Measurements from ENCODE around the gene DCLK1.

Gene DCLK1

GRCh38 chr13:35781036-35782000 is 349.9 kb downstream of the DCLK1 start:
- H3K9ac ChIP-seq (ENCODE audit: low read length in 5 of 5): no peak overlapping the region
- no peaks in the 10 kb centered on the region for H3K4me1 ChIP-seq (ENCODE audit: control insufficient read depth in 5 of 5, insufficient read depth in 5 of 5, low read length in 5 of 5)
- H3K9me3 ChIP-seq (ENCODE audit: control insufficient read depth in 5 of 5, low read length in 5 of 5): no peaks in the 10 kb centered on the region
- peaks cover 0 to 6% (median 0%) of the 10 kb centered on the region in 5 donors for H3K36me3 ChIP-seq (ENCODE audit: control insufficient read depth in 5 of 5, insufficient read depth in 5 of 5, low read length in 5 of 5)
- no peak overlapping the region for H3K4me3 ChIP-seq (ENCODE audit: low read depth in 1 of 5, low read length in 5 of 5)
- H3K27ac ChIP-seq (ENCODE audit: low read depth, low read length): no peak overlapping the region
- no peaks in the 10 kb centered on the region for H3K27me3 ChIP-seq (ENCODE audit: control insufficient read depth in 5 of 5, insufficient read depth in 4 of 5, low read length in 5 of 5)

GRCh38 chr13:35780613-35781012 is 350.6 kb downstream of the DCLK1 start:
- Histone ChIP-seq H3K27ac (ENCODE audit: low read depth, low read length) (no peak overlapping the region), H3K27me3 (ENCODE audit: control insufficient read depth in 5 of 5, insufficient read depth in 4 of 5, low read length in 5 of 5) (no peaks in the 10 kb centered on the region), H3K36me3 (ENCODE audit: control insufficient read depth in 5 of 5, insufficient read depth in 5 of 5, low read length in 5 of 5) (peaks cover 0 to 6% (median 0%) of the 10 kb centered on the region in 5 donors), H3K4me3 (ENCODE audit: low read depth in 1 of 5, low read length in 5 of 5) (no peak overlapping the region), H3K9ac (ENCODE audit: low read length in 5 of 5) (no peak overlapping the region), H3K4me1 (ENCODE audit: control insufficient read depth in 5 of 5, insufficient read depth in 5 of 5, low read length in 5 of 5) (no peaks in the 10 kb centered on the region), H3K9me3 (ENCODE audit: control insufficient read depth in 5 of 5, low read length in 5 of 5) (no peaks in the 10 kb centered on the region)

DNA sequence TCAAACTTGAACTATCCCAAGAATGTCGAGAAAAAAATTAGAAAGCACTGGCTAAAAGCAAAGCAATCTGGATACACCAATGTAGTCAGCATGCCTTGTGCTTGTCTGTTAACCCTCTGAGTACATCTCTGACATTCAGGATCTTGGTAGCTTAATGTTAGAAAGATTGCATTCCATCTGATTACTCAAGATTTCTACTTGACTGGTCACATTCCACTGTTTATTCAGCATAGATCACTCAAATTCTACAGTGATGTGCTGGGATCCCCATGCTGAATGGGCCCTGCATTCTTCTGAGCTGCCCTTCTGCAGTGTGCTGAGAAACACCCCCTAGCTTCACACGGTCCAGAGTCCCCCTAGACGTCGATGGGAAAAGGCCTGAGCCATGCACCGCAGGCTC is 359.3 kb downstream of the DCLK1 start:
- H3K4me1 ChIP-seq (ENCODE audit: control insufficient read depth in 5 of 5, insufficient read depth in 5 of 5, low read length in 5 of 5): peaks cover 0 to 5% (median 2%) of the 10 kb centered on the region in 5 donors
- no peaks in the 10 kb centered on the region for H3K27me3 ChIP-seq (ENCODE audit: control insufficient read depth in 5 of 5, insufficient read depth in 4 of 5, low read length in 5 of 5)
- H3K9ac ChIP-seq (ENCODE audit: low read length in 5 of 5): no peak overlapping the region
- no peaks in the 10 kb centered on the region for H3K36me3 ChIP-seq (ENCODE audit: control insufficient read depth in 5 of 5, insufficient read depth in 5 of 5, low read length in 5 of 5)
- no peak overlapping the region for H3K27ac ChIP-seq (ENCODE audit: low read depth, low read length)
- no peaks in the 10 kb centered on the region for H3K9me3 ChIP-seq (ENCODE audit: control insufficient read depth in 5 of 5, low read length in 5 of 5)
- H3K4me3 ChIP-seq (ENCODE audit: low read depth in 1 of 5, low read length in 5 of 5): no peak overlapping the region

DNA sequence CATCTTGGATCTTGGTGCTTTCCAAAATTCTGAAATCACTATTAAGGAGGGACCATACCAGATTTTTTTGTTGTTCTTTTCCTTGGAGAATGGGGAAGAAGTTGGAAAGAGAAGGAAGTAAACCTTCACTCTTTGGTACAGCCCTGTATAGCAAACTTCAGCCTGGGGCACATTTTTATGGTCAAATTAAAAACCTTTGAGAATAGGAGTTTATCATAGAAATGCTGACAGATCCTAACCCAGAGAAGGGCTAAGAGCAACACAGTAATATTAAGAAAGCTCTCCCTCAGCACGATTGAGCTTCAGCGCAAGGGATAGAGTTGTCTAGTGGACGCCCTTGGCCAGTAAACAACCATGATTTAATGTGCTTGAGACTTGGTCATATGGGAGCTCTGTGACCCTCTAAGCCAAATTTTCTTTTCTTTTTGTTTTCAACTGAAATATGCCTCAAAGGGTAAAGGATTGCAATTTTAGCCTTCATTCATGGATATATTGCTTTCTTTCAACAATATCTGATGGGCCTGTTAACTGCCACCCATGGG is 360.4 kb downstream of the DCLK1 start:
- peaks cover 0 to 5% (median 2%) of the 10 kb centered on the region in 5 donors for H3K4me1 ChIP-seq (ENCODE audit: control insufficient read depth in 5 of 5, insufficient read depth in 5 of 5, low read length in 5 of 5)
- H3K9ac ChIP-seq (ENCODE audit: low read length in 5 of 5): no peak overlapping the region
- no peak overlapping the region for H3K4me3 ChIP-seq (ENCODE audit: low read depth in 1 of 5, low read length in 5 of 5)
- no peaks in the 10 kb centered on the region for H3K9me3 ChIP-seq (ENCODE audit: control insufficient read depth in 5 of 5, low read length in 5 of 5)
- H3K27ac ChIP-seq (ENCODE audit: low read depth, low read length): no peak overlapping the region
- no peaks in the 10 kb centered on the region for H3K27me3 ChIP-seq (ENCODE audit: control insufficient read depth in 5 of 5, insufficient read depth in 4 of 5, low read length in 5 of 5)
- H3K36me3 ChIP-seq (ENCODE audit: control insufficient read depth in 5 of 5, insufficient read depth in 5 of 5, low read length in 5 of 5): no peaks in the 10 kb centered on the region

- Histone ChIP-seq H3K4me1 (ENCODE audit: control insufficient read depth in 5 of 5, insufficient read depth in 5 of 5, low read length in 5 of 5) (peaks cover 0 to 6% (median 5%) of the 10 kb centered on the region in 5 donors), H3K27me3 (ENCODE audit: control insufficient read depth in 5 of 5, insufficient read depth in 4 of 5, low read length in 5 of 5) (no peaks in the 10 kb centered on the region), H3K9me3 (ENCODE audit: control insufficient read depth in 5 of 5, low read length in 5 of 5) (no peaks in the 10 kb centered on the region), H3K27ac (ENCODE audit: low read depth, low read length) (no peak overlapping the region), H3K36me3 (ENCODE audit: control insufficient read depth in 5 of 5, insufficient read depth in 5 of 5, low read length in 5 of 5) (no peaks in the 10 kb centered on the region), H3K9ac (ENCODE audit: low read length in 5 of 5) (no peak overlapping the region), H3K4me3 (ENCODE audit: low read depth in 1 of 5, low read length in 5 of 5) (no peak overlapping the region)
Observed at GRCh38 chr13:35769812-35770211, 361.4 kb downstream of the DCLK1 start.

DNA sequence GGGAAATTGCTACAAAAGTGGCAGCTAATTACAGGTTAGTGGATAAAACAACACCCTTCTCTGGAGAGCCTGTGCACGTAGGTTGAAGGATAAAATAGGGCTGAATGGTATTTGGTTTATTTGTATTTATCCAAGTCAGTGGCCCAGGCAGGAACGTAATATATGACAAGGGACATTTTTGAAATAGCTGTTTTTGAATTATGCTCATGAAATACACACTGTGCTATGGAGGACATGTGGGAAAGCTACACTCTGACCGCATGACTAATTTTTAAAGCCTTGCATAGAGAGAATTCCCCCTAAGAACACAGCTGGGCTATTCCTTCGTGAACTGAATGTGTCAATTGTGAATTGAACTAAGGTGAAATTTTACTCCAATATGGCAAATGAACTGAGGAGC is 362.6 kb downstream of the DCLK1 start:
- Histone ChIP-seq H3K27ac (ENCODE audit: low read depth, low read length) (no peak overlapping the region), H3K36me3 (ENCODE audit: control insufficient read depth in 5 of 5, insufficient read depth in 5 of 5, low read length in 5 of 5) (no peaks in the 10 kb centered on the region), H3K27me3 (ENCODE audit: control insufficient read depth in 5 of 5, insufficient read depth in 4 of 5, low read length in 5 of 5) (no peaks in the 10 kb centered on the region), H3K9me3 (ENCODE audit: control insufficient read depth in 5 of 5, low read length in 5 of 5) (no peaks in the 10 kb centered on the region), H3K4me1 (ENCODE audit: control insufficient read depth in 5 of 5, insufficient read depth in 5 of 5, low read length in 5 of 5) (peaks cover 0 to 6% (median 5%) of the 10 kb centered on the region in 5 donors), H3K9ac (ENCODE audit: low read length in 5 of 5) (no peak overlapping the region), H3K4me3 (ENCODE audit: low read depth in 1 of 5, low read length in 5 of 5) (no peak overlapping the region)

DNA sequence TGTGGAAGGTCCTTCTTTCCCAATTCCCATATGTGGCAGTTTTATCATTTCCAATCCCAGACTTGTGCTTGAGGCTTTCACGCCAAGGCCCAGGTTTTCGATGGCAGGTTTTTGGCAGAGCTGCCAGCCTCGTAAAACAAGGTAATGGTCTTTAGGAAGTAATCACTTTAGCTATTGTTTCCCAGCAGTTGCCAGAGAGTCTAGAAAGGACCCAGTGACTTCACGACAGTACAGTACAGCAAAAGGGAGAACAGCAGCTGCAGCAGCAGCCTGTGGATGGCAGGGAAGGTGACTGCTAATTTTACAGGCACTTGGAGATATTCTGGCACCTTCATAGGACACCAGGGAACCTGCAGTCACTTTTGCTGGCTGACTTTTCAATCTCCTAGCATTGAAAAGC is 363.1 kb downstream of the DCLK1 start:
- H3K9ac ChIP-seq (ENCODE audit: low read length in 5 of 5): no peak overlapping the region
- H3K4me3 ChIP-seq (ENCODE audit: low read depth in 1 of 5, low read length in 5 of 5): no peak overlapping the region
- no peaks in the 10 kb centered on the region for H3K36me3 ChIP-seq (ENCODE audit: control insufficient read depth in 5 of 5, insufficient read depth in 5 of 5, low read length in 5 of 5)

GRCh38 chr13:35767256-35767976 is 363.8 kb downstream of the DCLK1 start:
- H3K27me3 ChIP-seq (ENCODE audit: control insufficient read depth in 5 of 5, insufficient read depth in 4 of 5, low read length in 5 of 5): no peaks in the 10 kb centered on the region
- no peak overlapping the region for H3K27ac ChIP-seq (ENCODE audit: low read depth, low read length)
- H3K4me1 ChIP-seq (ENCODE audit: control insufficient read depth in 5 of 5, insufficient read depth in 5 of 5, low read length in 5 of 5): peaks cover 0 to 6% (median 5%) of the 10 kb centered on the region in 5 donors
- H3K36me3 ChIP-seq (ENCODE audit: control insufficient read depth in 5 of 5, insufficient read depth in 5 of 5, low read length in 5 of 5): no peaks in the 10 kb centered on the region
- H3K4me3 ChIP-seq (ENCODE audit: low read depth in 1 of 5, low read length in 5 of 5): no peak overlapping the region
- H3K9me3 ChIP-seq (ENCODE audit: control insufficient read depth in 5 of 5, low read length in 5 of 5): no peaks in the 10 kb centered on the region
- H3K9ac ChIP-seq (ENCODE audit: low read length in 5 of 5): no peak overlapping the region

More for the DNA sequence above, 363.1 kb downstream of the DCLK1 start:
- Histone ChIP-seq H3K9me3 (ENCODE audit: control insufficient read depth in 5 of 5, low read length in 5 of 5) (no peaks in the 10 kb centered on the region), H3K27me3 (ENCODE audit: control insufficient read depth in 5 of 5, insufficient read depth in 4 of 5, low read length in 5 of 5) (no peaks in the 10 kb centered on the region), H3K27ac (ENCODE audit: low read depth, low read length) (no peak overlapping the region), H3K4me1 (ENCODE audit: control insufficient read depth in 5 of 5, insufficient read depth in 5 of 5, low read length in 5 of 5) (peaks cover 0 to 6% (median 5%) of the 10 kb centered on the region in 5 donors)

- H3K27me3 ChIP-seq (ENCODE audit: control insufficient read depth in 5 of 5, insufficient read depth in 4 of 5, low read length in 5 of 5): no peaks in the 10 kb centered on the region
- H3K36me3 ChIP-seq (ENCODE audit: control insufficient read depth in 5 of 5, insufficient read depth in 5 of 5, low read length in 5 of 5): no peaks in the 10 kb centered on the region
- no peaks in the 10 kb centered on the region for H3K9me3 ChIP-seq (ENCODE audit: control insufficient read depth in 5 of 5, low read length in 5 of 5)
- peaks cover 0 to 5% (median 0%) of the 10 kb centered on the region in 5 donors for H3K4me1 ChIP-seq (ENCODE audit: control insufficient read depth in 5 of 5, insufficient read depth in 5 of 5, low read length in 5 of 5)
- H3K27ac ChIP-seq (ENCODE audit: low read depth, low read length): no peak overlapping the region
- H3K9ac ChIP-seq (ENCODE audit: low read length in 5 of 5): no peak overlapping the region
- no peak overlapping the region for H3K4me3 ChIP-seq (ENCODE audit: low read depth in 1 of 5, low read length in 5 of 5)
Observed at GRCh38 chr13:35766663-35767062, 364.5 kb downstream of the DCLK1 start.

DNA sequence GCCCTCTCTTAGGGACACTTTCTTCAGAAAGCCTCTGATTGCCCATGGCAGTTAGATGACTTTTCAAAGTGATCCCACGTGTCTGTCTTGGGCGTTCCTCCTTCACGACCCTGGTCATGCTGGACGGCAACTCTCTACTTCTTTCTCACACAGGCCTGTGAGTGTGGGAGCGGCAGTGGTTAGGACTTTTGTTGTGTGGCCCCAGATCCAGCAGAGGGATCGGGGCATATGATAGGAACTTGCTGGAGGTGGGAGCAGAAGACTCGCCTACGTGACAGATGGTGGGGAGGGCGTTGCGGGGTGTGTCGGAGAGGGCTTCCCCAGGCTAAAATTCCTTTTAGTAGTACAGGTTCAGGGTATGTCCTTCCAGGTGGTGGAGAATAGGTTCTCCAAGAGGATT is 365.2 kb downstream of the DCLK1 start:
- no peak overlapping the region for H3K9ac ChIP-seq (ENCODE audit: low read length in 5 of 5)
- no peaks in the 10 kb centered on the region for H3K9me3 ChIP-seq (ENCODE audit: control insufficient read depth in 5 of 5, low read length in 5 of 5)
- H3K4me1 ChIP-seq (ENCODE audit: control insufficient read depth in 5 of 5, insufficient read depth in 5 of 5, low read length in 5 of 5): peaks cover 0 to 5% (median 0%) of the 10 kb centered on the region in 5 donors
- H3K36me3 ChIP-seq (ENCODE audit: control insufficient read depth in 5 of 5, insufficient read depth in 5 of 5, low read length in 5 of 5): no peaks in the 10 kb centered on the region
- H3K4me3 ChIP-seq (ENCODE audit: low read depth in 1 of 5, low read length in 5 of 5): no peak overlapping the region
- no peak overlapping the region for H3K27ac ChIP-seq (ENCODE audit: low read depth, low read length)
- peaks cover 0 to 3% (median 0%) of the 10 kb centered on the region in 5 donors for H3K27me3 ChIP-seq (ENCODE audit: control insufficient read depth in 5 of 5, insufficient read depth in 4 of 5, low read length in 5 of 5)
